NT2/D1 (cell line): Measurements from ENCODE around the gene PARD3.

Source experiments
- YY1 ChIP-seq: IDR thresholded peaks from 2 replicates; pipeline ENCODE4 v1.6.1; 2011; ENCODE audit not compliant: insufficient read length, insufficient read depth
- ZNF274 ChIP-seq: IDR thresholded peaks from 2 replicates; pipeline ENCODE4 v1.6.1; 2011; ENCODE audit warnings: mild to moderate bottlenecking, low read depth, low read length

- no peak for TF ChIP-seq YY1
- TF ChIP-seq ZNF274: no peak
Measured at GRCh38 chr10:34348917-34349485, 466.1 kb downstream of the PARD3 start.
